H9 (cell line): Measurements from ENCODE around the gene TMC8. TPM values are rescaled to one million over a fixed set of nuclear protein-coding genes. Genes with fewer than 3 reads are reported as not detected.

Experiments
- DNase-seq: peaks from one replicate; pipeline ENCODE4 v3.0.0-alpha.2; 2017
- H2AFZ ChIP-seq: one replicate; pipeline ENCODE4 v1.6.1; 2013; ENCODE audit warnings: mild to moderate bottlenecking, low read length, control low read depth, moderate library complexity
- H2AK5ac ChIP-seq: 2 replicates; pipeline ENCODE4 v1.6.1; 2013; ENCODE audit warnings: low read length, control low read depth, mixed read lengths; ENCODE audit not compliant: insufficient read length
- H2BK120ac ChIP-seq: one replicate; pipeline ENCODE4 v1.6.1; 2013; ENCODE audit warnings: low read depth, mild to moderate bottlenecking, low read length, control low read depth, inconsistent platforms; ENCODE audit not compliant: poor library complexity, severe bottlenecking
- H2BK12ac ChIP-seq: 2 replicates; pipeline ENCODE4 v1.6.1; 2013; ENCODE audit warnings: low read length, control low read depth, mixed read lengths, low read depth; ENCODE audit not compliant: insufficient read length
- H2BK15ac ChIP-seq: 2 replicates; pipeline ENCODE4 v1.6.1; 2013; ENCODE audit warnings: low read depth, low read length, control low read depth
- H2BK20ac ChIP-seq: one replicate; pipeline ENCODE4 v1.6.1; 2013; ENCODE audit warnings: low read depth, mild to moderate bottlenecking, low read length, control low read depth, inconsistent platforms; ENCODE audit not compliant: poor library complexity, severe bottlenecking
- H2BK5ac ChIP-seq: 2 replicates; pipeline ENCODE4 v1.6.1; 2013; ENCODE audit warnings: low read length, control low read depth, mixed read lengths; ENCODE audit not compliant: insufficient read length
- H3K14ac ChIP-seq: 2 replicates; pipeline ENCODE4 v1.6.1; 2013; ENCODE audit warnings: low read length, control low read depth; ENCODE audit not compliant: insufficient read depth
- H3K18ac ChIP-seq: 2 replicates; pipeline ENCODE4 v1.6.1; 2013; ENCODE audit warnings: low read depth, mild to moderate bottlenecking, mixed read lengths, low read length, control low read depth; ENCODE audit not compliant: insufficient read length
- H3K23ac ChIP-seq: 2 replicates; pipeline ENCODE4 v1.6.1; 2013; ENCODE audit warnings: low read length, control low read depth, mixed read lengths, low read depth; ENCODE audit not compliant: insufficient read length
- H3K23me2 ChIP-seq: 2 replicates; pipeline ENCODE4 v1.6.1; 2013; ENCODE audit warnings: low read depth, mild to moderate bottlenecking, mixed read lengths, low read length, control low read depth; ENCODE audit not compliant: insufficient read length, poor library complexity, severe bottlenecking
- H3K27ac ChIP-seq: 2 replicates; pipeline ENCODE4 v1.5.1; 2013; ENCODE audit warnings: low read length, control low read depth, mixed read lengths, low read depth; ENCODE audit not compliant: insufficient read length
- H3K27me3 ChIP-seq: 2 replicates; pipeline ENCODE4 v1.6.1; 2013; ENCODE audit warnings: low read length, control low read depth, inconsistent platforms; ENCODE audit not compliant: insufficient read depth
- H3K4ac ChIP-seq: 2 replicates; pipeline ENCODE4 v1.6.1; 2013; ENCODE audit warnings: low read depth, mild to moderate bottlenecking, control low read depth, inconsistent platforms, low read length, moderate library complexity
- H3K4me1 ChIP-seq: 2 replicates; pipeline ENCODE4 v1.6.1; 2013; ENCODE audit warnings: low read length, control low read depth, inconsistent platforms; ENCODE audit not compliant: insufficient read depth
- H3K4me2 ChIP-seq: 2 replicates; pipeline ENCODE4 v1.6.1; 2013; ENCODE audit warnings: low read length, control low read depth, mixed read lengths; ENCODE audit not compliant: insufficient read length, insufficient read depth
- H3K56ac ChIP-seq: 2 replicates; pipeline ENCODE4 v1.6.1; 2013; ENCODE audit warnings: low read depth, mild to moderate bottlenecking, mixed read lengths, low read length, control low read depth; ENCODE audit not compliant: insufficient read length
- H3K79me1 ChIP-seq: 2 replicates; pipeline ENCODE4 v1.6.1; 2013; ENCODE audit warnings: low read depth, mild to moderate bottlenecking, moderate library complexity, low read length, control low read depth, inconsistent platforms; ENCODE audit not compliant: insufficient read depth, poor library complexity, severe bottlenecking
- H3K79me2 ChIP-seq: 2 replicates; pipeline ENCODE4 v1.6.1; 2013; ENCODE audit warnings: low read length, control low read depth, inconsistent platforms; ENCODE audit not compliant: insufficient read depth
- H3K9ac ChIP-seq: 2 replicates; pipeline ENCODE4 v1.6.1; 2013; ENCODE audit warnings: low read length, control low read depth, mixed read lengths; ENCODE audit not compliant: insufficient read length; ENCODE audit errors: extremely low read depth
- H3K9me3 ChIP-seq: one replicate; pipeline ENCODE4 v1.6.1; 2013; ENCODE audit warnings: low read depth, low read length, inconsistent platforms; ENCODE audit not compliant: control insufficient read depth
- H3T11ph ChIP-seq: one replicate; pipeline ENCODE4 v1.6.1; 2013; ENCODE audit warnings: mild to moderate bottlenecking, low read length, control low read depth, inconsistent platforms
- H4K20me1 ChIP-seq: one replicate; pipeline ENCODE4 v1.6.1; 2013; ENCODE audit not compliant: control insufficient read depth, insufficient read length, insufficient read depth
- H4K5ac ChIP-seq: 2 replicates; pipeline ENCODE4 v1.6.1; 2013; ENCODE audit warnings: low read depth, mild to moderate bottlenecking, mixed read lengths, low read length, control low read depth; ENCODE audit not compliant: insufficient read length
- H4K8ac ChIP-seq: replicated peaks from 2 replicates; pipeline ENCODE4 v1.6.1; 2013; ENCODE audit warnings: low read length, control low read depth, mixed read lengths, low read depth; ENCODE audit not compliant: insufficient read length
- H4K91ac ChIP-seq: 2 replicates; pipeline ENCODE4 v1.6.1; 2013; ENCODE audit warnings: low read depth, mild to moderate bottlenecking, moderate library complexity, mixed read lengths, low read length, control low read depth; ENCODE audit not compliant: insufficient read length
- H3K27ac Mint-ChIP-seq, 3 experiments: 2 replicates in 2 of 3; 3 replicates in 1 of 3; pipeline ENCODE4 v1.8.0; 2020 to 2021; ENCODE audit warnings: mixed read lengths in 3 of 3, mild to moderate bottlenecking in 1 of 3, moderate library complexity in 1 of 3
- H3K27me3 Mint-ChIP-seq: 2 replicates; pipeline ENCODE4 v1.8.0; 2021; ENCODE audit warnings: low read depth, mild to moderate bottlenecking, moderate library complexity, mixed read lengths
- H3K36me3 Mint-ChIP-seq, 3 experiments: 2 replicates in 2 of 3; 3 replicates in 1 of 3; pipeline ENCODE4 v1.8.0; 2020 to 2021; ENCODE audit warnings: low read depth in 3 of 3, mixed read lengths in 3 of 3; ENCODE audit not compliant: insufficient read depth in 1 of 3
- H3K4me1 Mint-ChIP-seq, 2 experiments: 2 replicates each; pipeline ENCODE4 v1.8.0; 2020; ENCODE audit warnings: mixed read lengths in 2 of 2
- H3K4me3 Mint-ChIP-seq, 2 experiments: 2 replicates in 1 of 2; 3 replicates in 1 of 2; pipeline ENCODE4 v1.8.0; 2020 to 2021; ENCODE audit warnings: mild to moderate bottlenecking in 2 of 2, mixed read lengths in 2 of 2, moderate library complexity in 1 of 2
- H3K9me3 Mint-ChIP-seq, 2 experiments: 2 replicates in 1 of 2; 3 replicates in 1 of 2; pipeline ENCODE4 v1.8.0; 2020; ENCODE audit warnings: mild to moderate bottlenecking in 2 of 2, mixed read lengths in 2 of 2, moderate library complexity in 1 of 2
- CTCF ChIP-seq: fragments of 200-600 bp; sonication (generic); conservative IDR thresholded peaks from 3 replicates; pipeline ENCODE4 v1.8.0; 2021; ENCODE audit warnings: antibody characterized with exemption, mild to moderate bottlenecking
- WGBS: extraction: QIAGEN DNeasy Blood & Tissue Kit; methylation state at CpG from one replicate; pipeline ENCODE4 v1.1.7; 2013; ENCODE audit warnings: missing lambda C conversion rate, low lambda C conversion rate, mixed read lengths; ENCODE audit not compliant: insufficient read length; ENCODE audit errors: extremely low coverage; 5-methylcytosine and 5-hydroxymethylcytosine counted together
- total RNA-seq: library from RNA; stranded (reverse); gene quantifications from 2 replicates; pipeline ENCODE4 v1.2.1, GENCODE V29; 2021

Gene TMC8
- total RNA-seq, 1 experiment from 2014 or later, result 1.0 TPM

- Mint-ChIP-seq H3K36me3 (peaks cover 30 to 57% (median 44%) of the 10 kb centered on the region in 3 experiments; a peak in 6 of 7 replicates), H3K4me1 (no peaks in the 10 kb centered on the region), H3K4me3 (no peak overlapping the region), H3K27ac (no peak overlapping the region), H3K27me3 (no peaks in the 10 kb centered on the region), H3K9me3 (no peaks in the 10 kb centered on the region)
- no peak overlapping the region for H2BK15ac ChIP-seq
- no peak overlapping the region for H3K14ac ChIP-seq
- no peaks in the 10 kb centered on the region for H3K9me3 ChIP-seq
- no CpG with 5 or more reads among the region's 7 CpGs for WGBS
- no peak overlapping the region for H3T11ph ChIP-seq
- H4K20me1 ChIP-seq, result no peaks in the 10 kb centered on the region
- H3K79me2 ChIP-seq, result no peaks in the 10 kb centered on the region; the same call in 1 of the 2 replicates
- H3K18ac ChIP-seq, result no peak overlapping the region
- DNase-seq, result no peak
- H3K27me3 ChIP-seq, result no peaks in the 10 kb centered on the region
- no peak overlapping the region for H3K56ac ChIP-seq
- TF ChIP-seq CTCF, result no peak
- H3K79me1 ChIP-seq, result no peaks in the 10 kb centered on the region
- H3K4ac ChIP-seq, result no peak overlapping the region
- H2AK5ac ChIP-seq, result no peak overlapping the region
- H3K4me2 ChIP-seq, result no peak overlapping the region
- H3K27ac ChIP-seq, result no peak overlapping the region
- no peaks in the 10 kb centered on the region for H3K4me1 ChIP-seq
- no peak overlapping the region for H2AFZ ChIP-seq
- H4K5ac ChIP-seq, result no peak overlapping the region
- H2BK12ac ChIP-seq, result no peak overlapping the region
- H3K9ac ChIP-seq, result no peak overlapping the region
- H2BK120ac ChIP-seq, result no peak overlapping the region
- H2BK20ac ChIP-seq, result no peak overlapping the region
- H4K91ac ChIP-seq, result no peak overlapping the region
- H3K23me2 ChIP-seq, result no peaks in the 10 kb centered on the region
- H4K8ac ChIP-seq, result no peak overlapping the region
- no peak overlapping the region for H2BK5ac ChIP-seq
- no peak overlapping the region for H3K23ac ChIP-seq
These were observed 47.6 kb upstream of the TMC8 start for GRCh38 chr17:78082988-78083387.
